ENCODE data around the gene MGST2.

MGST2 gene

DNA sequence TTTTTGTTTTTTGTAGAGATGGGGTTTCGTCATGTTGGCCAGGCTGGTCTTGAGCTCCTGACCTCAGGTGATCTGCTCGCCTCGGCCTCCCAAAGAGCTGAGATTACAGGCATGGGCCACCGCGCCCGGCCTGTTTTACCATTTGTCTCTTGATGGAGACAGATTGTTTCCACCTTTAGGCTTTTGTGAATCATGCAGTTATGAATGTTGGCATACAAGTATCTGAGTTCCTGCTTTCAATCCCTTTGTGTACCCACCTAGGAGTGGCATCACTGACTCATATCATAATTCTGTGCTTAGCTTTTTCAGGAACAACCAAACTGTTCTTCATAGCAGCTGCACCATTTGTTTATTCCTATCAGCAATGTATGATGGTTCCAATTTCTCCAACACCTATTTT lies 20.2 kb upstream of the MGST2 start:
- no peak for DNase-seq

DNA sequence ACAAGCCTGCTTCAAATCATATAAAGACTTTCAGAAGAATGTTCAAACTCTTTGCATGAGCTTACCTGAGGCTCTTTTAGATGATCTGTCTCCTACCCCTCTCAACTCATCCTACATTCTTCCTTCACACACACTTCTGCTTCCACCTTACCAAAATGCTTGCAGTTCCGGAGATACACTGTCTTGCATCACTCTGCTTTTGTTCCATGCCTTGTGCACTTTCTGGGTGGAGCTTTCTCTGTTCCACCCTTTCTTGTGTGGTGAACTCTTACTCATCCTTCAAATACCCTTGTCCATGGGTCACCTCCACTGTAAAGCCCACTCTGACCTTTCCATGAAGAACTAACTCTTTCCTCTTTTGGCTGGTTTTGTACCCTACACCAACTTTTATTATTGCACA lies 18.4 kb upstream of the MGST2 start:
- DNase-seq: no peak

DNA sequence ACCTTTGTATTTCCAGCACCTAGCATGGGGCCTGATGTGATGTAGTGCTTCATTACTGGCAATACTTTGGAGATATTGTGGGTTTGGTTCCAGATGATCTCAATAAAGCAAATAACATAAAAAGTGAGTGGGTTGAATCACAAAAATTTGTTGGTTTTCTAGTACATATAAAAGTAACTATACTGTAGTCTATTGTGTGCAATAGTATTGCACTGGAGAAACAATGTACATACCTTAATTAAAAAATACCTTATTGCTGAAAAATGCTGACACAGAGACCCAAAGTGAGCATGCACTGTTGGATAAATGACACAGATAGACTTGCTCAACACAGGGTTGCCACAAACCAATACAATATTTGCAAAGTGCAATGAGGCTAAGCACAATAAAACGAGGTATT lies 17.7 kb upstream of the MGST2 start:
- DNase-seq: no peak

DNA sequence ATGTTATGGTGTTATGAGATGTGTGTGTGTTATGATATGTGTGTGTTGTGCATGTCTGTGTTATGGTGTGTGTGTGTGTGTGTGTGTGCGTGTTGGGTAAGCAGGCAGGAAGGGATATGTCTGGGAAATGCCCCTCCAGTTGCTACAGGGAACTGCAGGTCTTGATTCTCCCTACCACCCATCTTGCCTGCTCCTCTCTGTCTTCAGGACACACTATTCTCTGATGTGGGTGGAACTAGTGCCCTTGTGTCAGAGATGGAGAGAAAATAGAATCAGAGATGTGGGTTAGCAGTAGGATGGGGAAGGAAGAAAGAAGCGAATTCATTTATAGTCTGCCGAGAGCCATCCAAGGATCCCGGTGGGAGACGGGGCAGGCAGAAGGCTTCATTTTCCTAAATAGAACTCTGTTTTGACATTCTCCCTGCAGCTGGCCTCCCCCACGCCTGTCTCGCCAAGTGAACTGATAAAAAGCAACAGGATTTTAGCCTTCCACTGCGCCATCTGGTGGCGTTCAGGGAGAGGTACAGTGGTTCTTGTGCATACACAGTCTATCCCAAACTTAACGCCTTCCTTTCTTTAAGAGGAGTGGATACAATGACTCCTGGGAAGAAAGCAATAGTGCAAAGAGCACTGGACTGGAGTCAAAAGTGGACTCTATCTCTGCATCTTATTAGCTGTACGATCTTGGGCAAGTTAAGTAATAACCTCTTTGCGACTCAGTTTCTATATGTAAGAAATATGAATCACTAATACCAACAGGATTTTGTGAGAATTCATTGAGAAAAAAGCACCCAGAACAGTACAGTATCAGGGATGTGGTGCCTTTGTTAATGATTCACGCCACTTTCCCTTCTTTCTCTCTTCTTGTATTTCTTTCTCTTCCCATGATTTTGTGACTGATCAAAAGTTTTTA lies 14.1 kb upstream of the MGST2 start:
- peak; percentile 74 for DNase-seq

DNA sequence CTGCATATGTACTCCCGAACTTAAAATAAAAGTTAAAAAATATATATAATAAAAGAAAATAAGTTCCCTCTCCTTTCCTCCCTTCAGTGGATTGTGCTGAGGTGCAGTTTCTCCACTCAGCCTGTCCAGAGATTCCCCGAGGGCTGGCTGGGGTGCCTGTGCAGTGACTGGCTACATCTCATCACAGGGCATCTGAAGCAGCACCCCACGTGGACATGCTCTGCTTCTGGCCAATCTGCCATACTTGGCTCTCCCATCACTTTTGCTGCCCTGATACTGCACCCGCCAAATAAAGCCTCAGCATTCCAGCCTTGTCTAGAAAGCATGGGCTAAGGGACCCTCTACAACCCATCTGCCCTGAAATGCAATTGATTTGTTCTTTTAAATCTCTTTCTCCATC lies 11.1 kb upstream of the MGST2 start:
- DNase-seq: no peak

DNA sequence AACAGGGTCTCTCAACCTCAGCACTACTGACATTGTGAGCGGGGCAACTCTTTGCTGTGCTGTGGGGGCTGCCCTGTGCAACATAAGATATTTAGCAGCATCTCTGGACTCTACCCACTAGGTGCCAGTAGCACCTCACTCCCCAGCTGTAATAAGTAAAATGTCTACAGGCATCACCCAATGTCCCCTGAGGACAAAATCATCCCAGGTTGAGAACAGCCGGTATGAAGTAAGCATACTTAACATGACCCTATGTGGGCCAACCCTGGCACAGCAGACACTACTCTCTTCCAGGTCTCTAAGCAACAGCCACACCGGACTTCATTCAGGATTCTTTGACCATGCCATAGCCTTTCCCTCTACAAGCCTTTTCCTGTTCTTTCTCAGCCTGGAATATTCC lies 10.5 kb upstream of the MGST2 start:
- DNase-seq: peak; percentile 46

DNA sequence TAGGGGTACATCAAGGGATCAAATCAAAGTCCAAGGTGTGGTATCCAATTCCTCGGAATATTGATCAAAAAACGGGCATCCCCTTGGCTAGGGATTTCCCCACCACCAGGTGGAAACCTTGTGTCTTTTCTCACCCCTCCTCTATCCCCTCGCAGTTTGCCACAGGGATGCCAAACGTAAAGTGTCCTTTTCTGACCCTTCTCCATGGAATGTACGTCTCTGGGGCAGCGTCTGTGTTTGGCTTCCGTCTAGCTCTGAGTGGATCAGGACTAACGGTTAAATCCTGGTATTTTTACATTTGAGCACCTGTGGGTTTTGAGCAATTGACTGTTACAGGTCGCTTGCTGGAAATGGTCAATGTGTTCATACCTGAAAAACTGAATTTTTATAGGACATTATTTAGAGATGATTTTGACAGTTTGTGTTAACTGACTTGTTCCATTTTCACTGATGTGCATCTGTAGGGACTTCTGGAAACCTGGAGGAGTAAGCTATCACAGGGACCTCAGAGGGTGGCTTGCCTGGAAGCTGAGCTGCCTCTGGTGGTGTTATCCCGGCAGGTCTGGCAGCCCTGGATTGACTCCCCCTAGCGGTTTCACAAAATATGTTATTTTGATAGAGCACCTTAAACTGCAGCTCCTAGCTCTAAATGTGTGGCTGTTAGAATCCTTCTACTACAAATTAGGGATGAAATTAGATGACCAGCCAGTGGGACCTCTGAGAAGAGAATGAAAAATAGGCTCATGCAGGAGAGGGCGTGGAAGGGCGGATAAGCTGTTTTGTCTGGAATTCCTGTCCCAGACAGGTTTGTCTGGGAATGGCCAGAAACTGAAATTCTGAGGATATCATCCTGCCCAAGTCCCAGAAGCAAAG lies 8.8 kb upstream of the MGST2 start:
- peak; percentile 71 for DNase-seq

DNA sequence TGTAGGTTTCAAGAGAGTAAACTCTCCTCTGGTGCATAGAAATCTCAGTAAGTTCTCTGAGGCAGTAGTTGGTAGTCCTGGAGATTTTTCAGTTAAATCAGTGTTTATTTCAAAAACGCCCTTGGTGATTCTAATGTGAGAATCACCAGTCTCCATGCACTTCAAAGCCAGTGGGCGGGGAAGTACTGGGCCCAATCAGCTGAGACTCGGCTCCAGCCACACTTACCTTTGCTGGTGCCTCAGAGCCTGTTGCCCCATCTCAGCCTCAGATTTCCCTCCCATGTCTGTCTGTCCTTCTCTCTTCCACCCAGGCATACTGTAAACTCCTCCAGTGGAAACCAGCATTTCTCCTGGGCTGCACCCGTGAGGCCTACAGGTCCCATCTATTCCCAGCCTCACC lies 7.4 kb upstream of the MGST2 start:
- DNase-seq: no peak

DNA sequence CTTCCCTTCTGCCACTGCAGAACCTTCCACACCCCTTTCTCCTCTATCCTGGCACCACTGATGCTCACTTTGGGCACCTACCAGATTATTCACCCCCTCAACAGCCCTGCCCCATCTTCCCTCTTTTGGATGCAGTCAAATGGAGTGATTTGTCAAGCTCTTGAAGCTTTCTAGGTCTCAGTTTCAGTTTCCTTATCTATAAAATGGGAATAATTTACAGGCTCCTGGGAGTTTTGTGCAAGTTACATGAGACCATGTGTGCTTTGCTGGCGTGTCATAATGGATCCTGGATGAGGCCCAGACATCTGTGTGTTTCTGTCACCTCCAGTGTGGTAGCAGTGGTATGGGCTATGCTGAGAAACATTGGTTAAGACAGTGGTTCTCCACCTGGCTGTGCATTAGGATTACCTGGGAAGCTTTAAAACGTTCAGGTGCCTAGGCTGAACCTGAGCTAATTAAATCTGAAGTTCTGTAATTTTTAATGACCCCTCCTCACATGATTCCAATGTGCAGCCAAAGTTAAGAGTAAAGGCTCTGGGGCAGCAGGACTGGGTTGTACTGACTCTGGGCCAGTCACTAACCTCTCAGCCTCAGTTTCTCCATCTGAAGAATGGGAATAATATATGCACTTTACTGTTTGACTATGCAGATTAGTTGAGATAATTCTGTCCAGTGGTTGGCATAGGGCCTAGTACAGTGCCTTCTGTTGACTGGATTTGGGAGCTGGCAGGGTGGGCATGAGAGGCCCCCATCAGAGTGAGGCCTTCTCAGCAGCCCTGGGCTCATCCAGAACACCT lies 6.8 kb upstream of the MGST2 start:
- no peak for DNase-seq

DNA sequence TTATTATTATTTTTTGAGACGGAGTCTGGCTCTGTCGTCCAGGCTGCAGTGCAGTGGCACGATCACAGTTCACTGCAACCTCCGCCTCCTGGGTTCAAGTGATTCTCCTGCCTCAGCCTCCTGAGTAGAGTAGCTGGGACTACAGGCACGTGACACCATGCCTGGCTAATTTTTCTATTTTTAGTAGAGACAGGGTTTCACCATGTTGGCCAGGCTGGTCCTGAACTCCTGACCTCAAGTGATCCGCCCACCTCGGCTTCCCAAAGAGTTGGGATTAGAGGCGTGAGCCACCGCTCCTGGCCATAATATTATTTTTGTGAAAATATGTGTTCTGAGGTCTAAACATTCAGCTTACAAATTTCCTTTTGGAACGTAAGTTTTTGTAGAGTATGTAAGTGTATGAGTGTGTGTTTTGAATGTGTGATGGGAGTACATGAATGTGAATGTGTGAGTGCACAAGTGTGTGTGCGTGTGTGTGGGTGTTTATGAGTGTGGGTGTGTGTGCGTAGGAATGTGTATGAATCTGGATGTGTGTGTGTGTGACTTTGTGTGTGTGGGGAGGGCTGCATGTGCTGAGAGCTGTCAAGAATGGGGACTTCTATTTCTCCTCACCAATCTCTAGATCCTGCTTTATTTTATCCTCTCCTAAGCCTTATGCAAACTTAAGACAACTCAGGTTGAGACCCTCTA lies 5.7 kb upstream of the MGST2 start:
- DNase-seq: no peak

DNA sequence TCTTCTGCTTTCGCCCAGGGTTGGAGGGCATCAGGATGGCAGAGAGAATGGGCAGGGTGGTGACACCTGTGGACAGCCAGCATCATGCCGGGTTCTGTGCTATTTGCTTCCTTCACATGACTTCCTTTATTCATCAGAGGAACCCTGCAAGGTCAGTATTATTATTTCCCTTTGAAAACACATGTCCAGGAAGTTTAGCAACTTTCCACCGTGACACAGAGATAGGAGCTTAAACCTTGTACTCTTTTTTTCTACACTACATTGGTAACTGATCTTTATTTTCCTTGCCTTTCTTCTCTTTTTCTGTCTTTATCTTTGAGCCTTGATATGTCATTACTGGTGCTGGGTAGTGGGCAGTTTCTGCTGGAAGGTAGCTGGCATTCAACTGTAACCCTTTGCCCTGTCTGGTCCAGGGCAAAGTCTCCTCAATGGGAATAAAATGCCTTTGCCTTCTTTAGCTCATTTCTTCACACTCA lies 5.0 kb upstream of the MGST2 start:
- no peak for DNase-seq

DNA sequence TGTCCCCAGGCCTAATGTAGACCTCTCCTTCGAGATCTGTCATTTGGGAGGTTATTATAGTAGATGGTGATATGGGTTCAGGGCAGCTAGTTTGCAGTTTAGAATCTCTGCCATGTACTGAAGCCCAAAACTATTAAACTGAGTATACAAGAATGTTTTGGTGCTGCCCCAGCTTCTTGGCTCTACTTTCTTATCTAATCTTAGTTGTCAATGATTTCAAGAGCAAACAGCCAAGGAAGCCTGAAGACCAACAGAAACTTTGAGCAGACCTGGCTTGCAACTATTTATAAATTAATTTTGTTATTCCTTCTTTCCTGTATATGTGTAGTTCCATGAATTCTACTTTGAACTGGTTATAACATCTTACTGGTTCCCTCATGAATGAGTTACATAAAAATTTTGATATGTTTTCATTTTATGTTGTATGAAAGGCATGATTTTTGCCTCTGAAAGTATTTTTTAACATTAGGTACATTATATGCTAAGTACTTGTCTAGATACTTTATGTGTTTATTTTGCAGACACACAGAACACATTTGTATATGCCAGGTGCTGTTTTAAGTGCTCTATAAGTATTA lies 2.0 kb upstream of the MGST2 start:
- DNase-seq: no peak

DNA sequence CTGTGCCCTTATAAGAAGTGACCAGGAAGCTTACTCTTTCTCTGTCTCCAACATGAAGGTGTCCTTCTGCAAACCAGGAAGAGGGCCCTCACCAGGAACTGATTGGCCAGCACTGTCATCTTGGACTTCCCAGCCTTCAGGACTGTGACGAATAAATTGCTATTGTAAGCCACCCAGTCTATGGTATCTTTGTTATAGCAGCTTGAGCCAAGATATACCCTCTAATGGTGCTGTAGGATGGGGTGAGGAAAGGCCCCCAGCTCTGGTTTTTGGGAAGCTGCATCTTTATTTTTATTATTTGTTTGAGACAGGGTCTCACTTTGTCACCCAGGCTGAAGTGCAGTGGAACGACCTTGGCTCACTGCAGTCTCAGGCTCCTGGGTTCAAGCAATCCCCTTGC lies 1.2 kb upstream of the MGST2 start:
- DNase-seq: no peak

DNA sequence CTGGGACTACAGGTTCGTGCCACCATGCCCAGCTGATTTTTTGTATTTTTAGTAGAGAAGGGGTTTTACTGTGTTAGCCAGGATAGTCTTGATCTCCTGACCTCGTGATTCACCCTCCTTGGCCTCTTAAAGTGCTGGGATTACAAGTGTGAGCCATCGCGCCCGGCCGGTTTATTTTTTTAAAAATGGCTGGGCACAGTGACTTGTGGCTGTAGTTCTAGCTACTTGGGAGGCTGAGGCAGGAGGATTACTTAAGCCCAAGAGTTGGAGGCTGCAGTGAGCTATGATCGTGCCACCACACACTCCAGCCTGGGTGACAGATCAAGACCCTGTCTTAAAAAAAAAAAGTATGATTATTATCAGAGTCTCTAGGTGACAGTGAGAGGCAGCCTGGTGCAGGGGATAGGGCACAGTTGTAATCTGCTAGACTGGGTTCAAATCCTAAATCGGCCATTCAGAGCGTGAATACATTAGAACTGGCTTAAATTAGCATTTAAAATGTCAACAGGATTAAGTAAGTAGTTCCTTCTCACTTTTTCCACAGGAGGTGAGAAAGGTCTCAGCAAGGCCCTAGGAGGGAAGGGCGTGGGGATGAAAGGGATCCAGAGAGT lies 435 bp upstream of the MGST2 start:
- no peak for DNase-seq

DNA sequence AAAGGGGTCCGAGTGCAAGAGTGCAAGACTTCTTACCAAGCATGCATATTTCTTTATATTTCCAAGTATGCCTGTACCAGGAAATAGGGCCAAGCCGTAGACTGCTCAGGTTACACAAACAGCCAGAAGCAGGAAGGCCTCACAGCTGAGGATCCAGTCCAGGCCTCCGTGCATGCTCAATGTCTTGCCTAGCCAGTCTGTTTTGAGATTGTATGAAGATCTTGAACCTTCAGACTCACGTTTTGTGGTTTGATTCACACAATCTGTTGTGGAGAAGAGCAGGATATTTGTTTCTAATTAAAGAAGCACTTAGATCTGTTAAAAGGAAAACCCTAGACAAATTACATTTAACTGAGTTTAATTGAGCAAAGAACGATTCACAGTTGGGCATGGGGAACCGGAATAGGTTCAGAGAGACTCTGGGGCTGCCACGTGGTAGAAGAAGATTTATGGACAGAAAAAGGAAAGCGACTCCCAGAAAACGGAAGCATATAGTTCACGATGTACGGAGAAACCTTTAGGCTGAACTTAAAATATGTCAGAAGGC lies 1.2 kb downstream of the MGST2 start:
- peak; percentile 55 for DNase-seq

DNA sequence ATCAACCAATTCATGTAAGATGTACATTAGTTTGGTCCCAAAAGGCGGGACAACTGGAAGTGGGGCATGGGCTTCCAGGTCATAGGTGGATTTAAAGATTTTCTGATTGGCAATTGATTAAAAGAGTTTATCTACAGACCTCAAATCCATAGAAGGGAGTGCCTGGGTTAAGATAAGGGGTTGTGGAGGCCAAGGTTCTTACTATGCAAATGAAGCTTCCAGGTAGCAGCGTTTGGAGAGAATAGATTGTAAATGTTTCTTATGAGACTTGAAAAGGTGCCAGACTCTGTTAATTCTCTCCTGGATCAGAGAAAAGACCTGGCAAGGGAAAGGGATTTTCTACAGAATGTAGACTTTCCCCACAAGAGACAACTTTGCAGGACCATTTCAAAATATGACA lies 2.4 kb downstream of the MGST2 start:
- DNase-seq: no peak

DNA sequence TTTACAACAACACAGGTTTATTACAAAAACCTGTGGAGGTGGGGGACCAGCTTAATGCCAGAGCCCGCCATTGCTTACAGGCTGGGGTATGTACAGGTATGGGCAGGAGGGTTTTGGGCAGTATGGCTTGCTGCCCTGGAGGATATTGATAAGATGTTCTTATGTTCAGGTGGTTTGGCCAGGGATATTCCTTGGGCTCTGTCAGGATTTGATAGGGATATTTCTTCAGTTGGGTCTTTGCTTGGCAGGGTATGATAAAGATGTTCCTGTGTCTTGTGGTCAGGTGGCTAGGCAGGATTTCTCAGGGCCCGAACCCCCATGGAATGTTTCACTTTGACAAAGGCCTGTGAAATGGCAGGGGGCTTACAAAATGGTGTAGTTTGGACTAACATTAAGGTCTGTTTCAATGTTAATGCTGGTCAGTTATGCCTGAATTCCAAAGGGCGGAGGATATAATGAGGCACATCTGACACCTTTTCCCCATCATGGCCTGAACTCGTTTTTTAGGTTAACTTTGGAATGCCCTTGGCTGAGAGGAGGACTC lies 3.1 kb downstream of the MGST2 start:
- DNase-seq: no peak

DNA sequence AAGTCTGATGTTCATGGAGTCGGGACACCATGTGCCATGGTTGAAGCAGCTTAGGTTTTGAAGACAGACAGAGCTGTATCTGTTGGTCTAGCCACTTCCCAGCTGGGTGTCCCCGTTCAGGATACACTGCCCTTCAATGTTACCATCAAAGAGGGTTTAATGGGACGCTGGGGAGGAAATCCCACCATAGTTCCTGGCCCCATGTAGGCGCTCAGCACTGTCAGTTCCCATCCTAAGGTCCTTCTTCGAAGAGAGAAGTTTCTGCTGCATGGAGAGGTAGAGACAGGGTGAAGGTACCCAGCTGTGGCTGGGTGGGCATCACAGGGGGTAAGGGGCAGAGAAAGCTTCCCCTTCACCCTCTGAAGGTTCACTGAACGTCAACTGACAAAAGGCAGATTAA lies 3.7 kb downstream of the MGST2 start:
- no peak for DNase-seq

DNA sequence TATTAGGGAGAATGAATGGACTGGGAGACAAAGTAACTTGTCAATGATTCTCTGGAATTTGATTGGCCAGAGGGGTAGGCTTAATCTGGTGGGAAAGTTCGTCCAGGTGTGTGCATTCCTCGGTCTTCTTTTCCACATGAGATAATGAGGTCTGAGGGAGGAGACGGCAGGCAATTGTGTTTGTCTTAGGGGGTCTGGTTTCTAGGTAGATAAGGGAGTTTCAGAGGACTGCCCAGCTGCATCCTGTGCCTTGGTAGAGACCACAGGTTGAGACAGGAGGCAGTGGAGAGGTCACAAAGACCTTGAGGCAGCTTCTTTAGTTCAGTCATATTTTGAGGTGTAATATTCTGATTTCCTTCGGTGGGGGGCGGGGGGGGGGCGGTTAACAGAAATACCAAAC lies 4.3 kb downstream of the MGST2 start:
- DNase-seq: no peak

DNA sequence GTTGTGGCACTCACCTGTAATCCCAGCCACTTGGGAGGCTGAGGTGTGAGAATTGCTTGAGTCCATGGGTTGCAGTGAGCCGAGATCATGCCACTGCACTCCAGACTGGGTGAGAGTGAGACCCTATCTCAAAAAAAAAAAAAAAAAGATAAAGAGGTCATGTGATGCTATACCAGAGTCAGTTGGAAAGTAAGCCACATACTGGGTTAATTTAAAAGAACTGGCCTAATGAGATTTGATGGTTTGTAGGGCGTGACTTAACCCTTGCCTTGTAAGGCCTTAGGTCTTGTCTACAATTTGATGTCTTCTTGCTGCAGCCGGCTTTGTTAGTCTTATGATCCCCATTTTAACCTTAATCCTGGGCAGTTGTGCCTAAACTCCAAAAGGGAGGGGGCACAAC lies 5.2 kb downstream of the MGST2 start:
- DNase-seq: no peak

DNA sequence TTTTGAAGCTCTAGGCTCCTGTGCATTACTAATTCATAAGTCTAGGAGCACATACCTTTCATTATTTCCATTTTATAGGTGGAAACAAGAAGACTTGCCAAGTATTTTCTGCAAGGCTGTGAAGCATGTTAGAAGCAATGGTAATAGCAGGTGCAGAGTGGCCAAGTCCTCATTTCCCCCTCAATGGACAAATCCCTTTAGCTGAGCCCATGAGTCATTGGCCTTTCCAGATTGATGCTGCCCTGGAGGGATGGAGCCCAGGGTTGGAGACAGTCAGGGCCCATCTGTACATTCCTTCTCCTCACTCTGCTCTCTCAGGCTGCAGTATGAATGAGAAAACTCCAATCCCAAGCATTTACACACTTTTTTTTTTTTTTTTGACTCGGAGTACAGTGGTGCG lies 6.6 kb downstream of the MGST2 start:
- no peak for DNase-seq
